Sigmoid colon (tissue), 4 donors: ENCODE results near the gene RPP14.

Experiments
- POLR2AphosphoS5 ChIP-seq, 4 donors: sonication (generic); formaldehyde crosslinking; IDR thresholded peaks; one replicate each; pipeline ENCODE4 v1.6.1; 2017; ENCODE audit warnings: antibody characterized with exemption in 4 of 4
- TF ChIP-seq, protein P1 (sequence below), 4 experiments: fragments of 450-650 bp in 3 of 4; fragments of 200-600 bp in 1 of 4; IDR thresholded peaks; one replicate each; pipeline ENCODE4 v1.5.1; 2016 to 2019; ENCODE audit warnings: antibody characterized with exemption in 4 of 4, mild to moderate bottlenecking in 3 of 4, moderate library complexity in 2 of 4

DNA sequence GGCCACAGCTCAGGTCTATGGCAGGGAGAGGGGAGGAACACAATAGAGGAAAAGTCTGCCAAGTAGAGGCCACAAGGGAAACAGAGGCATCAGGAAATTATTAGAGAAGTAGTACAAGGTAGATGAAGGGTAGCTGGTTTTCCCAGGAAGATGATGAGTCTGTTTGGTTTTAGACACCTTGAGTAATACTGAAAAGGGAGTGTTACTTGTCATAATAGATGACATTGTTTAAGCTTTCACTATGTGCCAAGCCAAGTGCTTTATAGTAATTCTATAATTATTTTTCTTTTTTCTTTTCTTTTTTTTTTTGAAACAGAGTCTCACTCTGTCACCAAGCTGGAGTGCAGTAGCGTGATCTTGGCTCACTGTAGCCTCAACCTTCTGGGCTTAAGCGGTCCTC lies 40.3 kb downstream of the RPP14 start:
- no peak for TF ChIP-seq POLR2AphosphoS5 (IDR thresholded peaks at IDR 0.05)
- TF ChIP-seq, protein P1, sequence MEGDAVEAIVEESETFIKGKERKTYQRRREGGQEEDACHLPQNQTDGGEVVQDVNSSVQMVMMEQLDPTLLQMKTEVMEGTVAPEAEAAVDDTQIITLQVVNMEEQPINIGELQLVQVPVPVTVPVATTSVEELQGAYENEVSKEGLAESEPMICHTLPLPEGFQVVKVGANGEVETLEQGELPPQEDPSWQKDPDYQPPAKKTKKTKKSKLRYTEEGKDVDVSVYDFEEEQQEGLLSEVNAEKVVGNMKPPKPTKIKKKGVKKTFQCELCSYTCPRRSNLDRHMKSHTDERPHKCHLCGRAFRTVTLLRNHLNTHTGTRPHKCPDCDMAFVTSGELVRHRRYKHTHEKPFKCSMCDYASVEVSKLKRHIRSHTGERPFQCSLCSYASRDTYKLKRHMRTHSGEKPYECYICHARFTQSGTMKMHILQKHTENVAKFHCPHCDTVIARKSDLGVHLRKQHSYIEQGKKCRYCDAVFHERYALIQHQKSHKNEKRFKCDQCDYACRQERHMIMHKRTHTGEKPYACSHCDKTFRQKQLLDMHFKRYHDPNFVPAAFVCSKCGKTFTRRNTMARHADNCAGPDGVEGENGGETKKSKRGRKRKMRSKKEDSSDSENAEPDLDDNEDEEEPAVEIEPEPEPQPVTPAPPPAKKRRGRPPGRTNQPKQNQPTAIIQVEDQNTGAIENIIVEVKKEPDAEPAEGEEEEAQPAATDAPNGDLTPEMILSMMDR (IDR thresholded peaks at IDR 0.05): no peak
